ENCODE data around the gene PIGV. TPM values are rescaled to one million over a fixed set of nuclear protein-coding genes. Genes with fewer than 3 reads are reported as not detected.
"Not testable (repeated sequence)": the region's sequence is repeated elsewhere in the genome, so short reads cannot be mapped to it uniquely, and the experiment has no call there.

PIGV gene
- total RNA-seq, 2 donors from 2014 or later = 10.9 to 14.2 TPM

GRCh38 chr1:26839339-26839722, 51.6 kb downstream of the PIGV start:
- no peak for ATAC-seq
- Histone ChIP-seq H3K9me3 (no peaks in the 10 kb centered on the region), H3K27ac (no peak overlapping the region), H3K4me3 (no peak overlapping the region), H3K4me1 (no peaks in the 10 kb centered on the region), H3K27me3 (no peaks in the 10 kb centered on the region), H3K36me3 (replicated peaks in 1 of 2; ENCODE audit: insufficient read depth in 1 of 2, low read depth in 2 of 2) (peaks cover 0 to 2% of the 10 kb centered on the region in 2 donors)
- intact Hi-C loops (cut with DNase I) = no loop called here
- 91 to 100% methylated on average over 1 of the region's 1 CpG for WGBS, 2 donors
- TF ChIP-seq POLR2A (IDR thresholded peaks at IDR 0.05) = no peak
- TF ChIP-seq CTCF (IDR thresholded peaks at IDR 0.05) = no peak
- no peak for DNase-seq

- TF ChIP-seq CTCF (IDR thresholded peaks at IDR 0.05) (no peak), POLR2A (IDR thresholded peaks at IDR 0.05) (no peak)
- no peaks in the 10 kb centered on the region for H3K4me1 ChIP-seq
- ATAC-seq (no peak), DNase-seq (no peak)
- H3K9me3 ChIP-seq = no peaks in the 10 kb centered on the region
- no peak overlapping the region for H3K27ac ChIP-seq
- H3K4me3 ChIP-seq = no peak overlapping the region
- 83 to 94% methylated on average over 3 to 6 of the region's 6 CpGs for WGBS, 2 donors
- intact Hi-C loops (cut with DNase I) = no loop called here
- peaks cover 0 to 3% of the 10 kb centered on the region in 2 donors for H3K36me3 ChIP-seq (replicated peaks in 1 of 2; ENCODE audit: insufficient read depth in 1 of 2, low read depth in 2 of 2)
- H3K27me3 ChIP-seq = no peaks in the 10 kb centered on the region
Observed at GRCh38 chr1:26839779-26840178, 52.0 kb downstream of the PIGV start.

DNA sequence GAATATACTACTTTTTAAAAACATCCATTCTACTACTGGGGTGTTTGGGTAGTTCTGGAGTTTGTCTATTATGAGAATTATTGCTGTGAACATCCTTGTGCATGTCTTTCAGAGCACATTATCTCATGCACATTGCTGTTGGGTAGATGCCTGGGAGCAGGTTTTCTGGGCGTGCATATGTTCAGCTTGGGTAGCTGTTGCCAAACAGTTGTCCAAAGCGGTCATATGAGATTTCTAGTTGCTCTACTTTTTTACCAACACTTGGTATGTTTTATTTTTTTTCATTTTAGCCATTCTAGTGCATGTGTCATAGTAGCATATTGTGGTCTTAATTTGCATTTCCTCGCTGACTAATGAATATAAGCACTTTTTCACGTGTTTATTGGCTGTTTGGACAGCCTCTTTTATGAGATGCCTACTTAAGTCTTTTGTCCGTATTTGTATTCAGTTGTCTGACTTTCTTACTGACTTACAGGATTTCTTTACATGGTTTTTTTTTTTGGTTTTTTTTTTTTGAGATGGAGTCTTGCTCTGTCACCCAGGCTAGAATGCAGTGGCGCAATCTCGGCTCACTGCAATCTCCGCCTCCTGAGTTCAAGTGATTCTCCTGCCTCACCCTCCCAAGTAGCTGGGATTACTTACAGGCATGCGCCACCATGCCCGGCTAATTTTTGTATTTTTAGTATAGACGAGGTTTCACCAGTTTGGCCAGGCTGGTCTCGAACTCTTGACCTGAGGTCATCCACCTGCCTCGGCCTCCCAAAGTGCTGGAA, 56.9 kb downstream of the PIGV start:
- Histone ChIP-seq H3K27me3 (no peaks in the 10 kb centered on the region), H3K9me3 (no peaks in the 10 kb centered on the region), H3K4me3 (no peak overlapping the region), H3K4me1 (no peaks in the 10 kb centered on the region), H3K36me3 (replicated peaks in 1 of 2; ENCODE audit: insufficient read depth in 1 of 2, low read depth in 2 of 2) (peaks cover 0 to 3% of the 10 kb centered on the region in 2 donors), H3K27ac (no peak overlapping the region)
- ATAC-seq (no peak), DNase-seq (no peak)
- intact Hi-C loops (cut with DNase I) = no loop called here
- WGBS, 2 donors = 89 to 91% methylated on average over 13 of the region's 13 CpGs
- no peak for TF ChIP-seq CTCF (IDR thresholded peaks at IDR 0.05)
- TF ChIP-seq POLR2A (IDR thresholded peaks at IDR 0.05) = no peak

DNA sequence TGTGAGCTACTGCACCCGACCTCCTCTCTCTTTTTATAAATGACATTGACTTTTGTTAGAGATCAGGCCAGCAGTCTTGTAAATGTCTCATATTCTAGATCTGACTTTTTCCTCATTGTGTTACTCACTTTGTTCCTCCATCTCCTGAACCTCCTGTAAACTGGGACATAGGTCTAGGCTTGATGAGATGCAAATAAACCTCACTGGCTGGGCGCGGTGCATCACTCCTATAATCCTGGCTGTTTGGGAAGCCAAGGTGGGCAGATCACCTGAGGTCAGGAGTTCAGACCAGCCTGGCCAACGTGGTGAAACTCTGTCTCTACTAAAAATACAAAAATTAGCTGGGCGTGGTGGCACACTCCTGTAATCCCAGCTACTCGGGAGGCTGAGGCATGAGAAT, 60.1 kb downstream of the PIGV start:
- DNase-seq; H3K27ac ChIP-seq; H3K4me3 ChIP-seq; H3K27me3 ChIP-seq; H3K4me1 ChIP-seq; ATAC-seq; intact Hi-C loops (cut with DNase I); H3K36me3 ChIP-seq (replicated peaks in 1 of 2; ENCODE audit: insufficient read depth in 1 of 2, low read depth in 2 of 2); H3K9me3 ChIP-seq: not testable (repeated sequence)
- 82 to 88% methylated on average over 5 to 6 of the region's 6 CpGs for WGBS, 2 donors

Small RNA genes lying within 50 kb of the gene (small RNA-seq; reads per million reads assigned to genes)
- not detected for gene RN7SL165P

Other genes starting within 250 kb of the PIGV start
- gene ARID1A, start 91.9 kb upstream of the PIGV start, total RNA-seq = 10 to 100 TPM; 23.7 to 25.9 TPM
- gene ZDHHC18, start 38.7 kb downstream of the PIGV start, total RNA-seq = 1 to 10 TPM; 4.6 to 5.7 TPM
- gene SFN, start 75.2 kb downstream of the PIGV start, total RNA-seq = 1 to 10 TPM in 1 of 2 donors, under 1 TPM in 1; 0.66 to 1.6 TPM
- gene GPN2, start 102.3 kb downstream of the PIGV start, total RNA-seq = 10 to 100 TPM in 1 of 2 donors, 1 to 10 TPM in 1; 8.8 to 21.4 TPM
- 10 to 100 TPM in 1 of 2 donors, 1 to 10 TPM in 1; 4.9 to 19.4 TPM for gene GPATCH3, start 112.5 kb downstream of the PIGV start, total RNA-seq
- 10 to 100 TPM; 19.8 to 34.8 TPM for gene NR0B2, start 126.0 kb downstream of the PIGV start, total RNA-seq
- 10 to 100 TPM; 31.3 to 33.2 TPM for gene NUDC, start 133.8 kb downstream of the PIGV start, total RNA-seq
- gene KDF1, start 172.5 kb downstream of the PIGV start, total RNA-seq = 10 to 100 TPM; 13.8 to 18.7 TPM
- 10 to 100 TPM; 17.1 to 32.6 TPM for gene TRNP1, start 205.7 kb downstream of the PIGV start, total RNA-seq
- 1 to 10 TPM; 2.6 to 3.9 TPM for gene TENT5B, start 224.9 kb downstream of the PIGV start, total RNA-seq